Dendritic cell treated with granulocyte-macrophage colony-stimulating factor and Interleukin-4, amounts not matched to agents 40 ng/mL and 50 ng/mL, for 4 days (primary cell): ENCODE data around the gene GABRR3.
A peak's percentile ranks its signal among the peaks of the same experiment; 100 is the strongest.

ENCODE experiments used
- H3K27ac Mint-ChIP-seq: one replicate; pipeline ENCODE4 v1.8.0; 2022; ENCODE audit warnings: mild to moderate bottlenecking, mixed read lengths
- H3K27me3 Mint-ChIP-seq: one replicate; pipeline ENCODE4 v1.8.0; 2022; ENCODE audit warnings: mild to moderate bottlenecking, mixed read lengths
- H3K36me3 Mint-ChIP-seq: one replicate; pipeline ENCODE4 v1.8.0; 2022; ENCODE audit warnings: low read depth, mixed read lengths
- H3K4me1 Mint-ChIP-seq: one replicate; pipeline ENCODE4 v1.8.0; 2022; ENCODE audit warnings: low read depth, mixed read lengths
- H3K4me3 Mint-ChIP-seq: one replicate; pipeline ENCODE4 v1.8.0; 2022; ENCODE audit warnings: mild to moderate bottlenecking, moderate library complexity, mixed read lengths
- H3K9me3 Mint-ChIP-seq: one replicate; pipeline ENCODE4 v1.8.0; 2022; ENCODE audit warnings: mixed read lengths
- intact Hi-C: fragments of 100-400 bp; cut with micrococcal nuclease; formaldehyde crosslinking; loops from one replicate; pipeline ENCODE4 v1.15.0; 2022

GABRR3 gene

DNA sequence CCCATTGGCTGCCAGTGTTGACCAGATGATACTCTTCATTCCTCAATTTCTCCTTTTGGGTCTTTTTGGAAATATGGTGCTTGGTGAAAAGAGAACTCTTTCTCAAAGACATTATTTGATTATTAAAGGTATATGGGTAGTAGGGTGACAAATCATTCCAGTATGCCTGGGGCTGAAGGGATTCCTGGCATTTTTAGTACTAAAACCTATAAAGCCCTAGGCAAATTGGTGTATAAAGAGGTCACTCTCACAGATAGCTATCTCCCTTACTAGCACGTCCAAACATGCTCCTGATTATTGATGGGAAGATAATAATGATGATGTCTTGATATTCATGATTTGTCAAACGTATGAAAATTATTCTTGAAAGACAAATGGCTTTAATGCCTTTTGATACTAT, 1.1 kb downstream of the GABRR3 start:
- Mint-ChIP-seq H3K36me3 (no peaks in the 10 kb centered on the region), H3K4me3 (no peak overlapping the region), H3K9me3 (no peaks in the 10 kb centered on the region), H3K4me1 (peaks cover 4% of the 10 kb centered on the region), H3K27me3 (peaks cover 10% of the 10 kb centered on the region), H3K27ac (no peak overlapping the region)
- intact Hi-C loops, result no loop called here

DNA sequence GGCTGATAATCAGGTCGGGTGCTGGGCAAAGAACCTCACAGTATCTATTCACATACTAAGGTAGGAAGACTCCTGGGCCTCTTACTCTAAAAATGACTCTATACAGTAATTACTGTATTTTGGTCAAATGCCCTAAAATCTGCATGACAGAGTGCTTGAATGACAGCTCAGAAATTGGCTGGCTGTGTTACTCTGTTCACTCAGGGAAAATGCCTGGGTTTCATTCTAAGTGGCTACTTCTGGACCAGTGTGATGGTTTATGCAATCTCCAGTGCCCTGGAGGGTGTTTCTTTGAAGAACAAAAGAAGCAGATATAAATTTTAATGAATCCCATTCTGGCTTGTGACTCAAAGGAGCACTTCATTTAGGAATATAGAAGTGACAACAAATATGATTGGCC, 2.2 kb downstream of the GABRR3 start:
- Mint-ChIP-seq H3K4me3 (no peak overlapping the region), H3K36me3 (no peaks in the 10 kb centered on the region), H3K9me3 (no peaks in the 10 kb centered on the region), H3K4me1 (peaks cover 5% of the 10 kb centered on the region), H3K27ac (no peak overlapping the region), H3K27me3 (peaks cover 9% of the 10 kb centered on the region)
- intact Hi-C loops, result no loop called here

DNA sequence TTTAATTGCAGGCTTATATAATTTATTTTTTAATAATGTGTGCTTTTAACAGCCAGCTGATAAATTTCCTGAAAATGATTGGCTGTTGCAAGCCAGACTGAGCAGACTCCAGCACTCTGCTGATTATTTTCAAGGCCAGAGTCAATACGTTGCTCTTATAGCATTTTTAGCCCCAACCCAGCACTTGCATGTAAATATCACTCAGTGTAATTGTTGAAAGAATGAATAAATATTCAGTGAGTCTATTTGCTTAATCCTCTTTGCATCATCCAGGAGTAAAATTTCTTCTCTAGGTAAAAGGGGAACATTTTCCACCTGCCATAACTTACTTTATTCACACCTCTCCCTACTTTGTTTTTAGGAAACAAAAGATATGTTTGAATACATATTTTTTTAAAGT, 2.9 kb downstream of the GABRR3 start:
- H3K4me1 Mint-ChIP-seq, result peaks cover 5% of the 10 kb centered on the region
- H3K4me3 Mint-ChIP-seq, result no peak overlapping the region
- H3K36me3 Mint-ChIP-seq, result no peaks in the 10 kb centered on the region
- H3K27ac Mint-ChIP-seq, result no peak overlapping the region
- peaks cover 6% of the 10 kb centered on the region for H3K27me3 Mint-ChIP-seq
- no peaks in the 10 kb centered on the region for H3K9me3 Mint-ChIP-seq
- intact Hi-C loops, result no loop called here

DNA sequence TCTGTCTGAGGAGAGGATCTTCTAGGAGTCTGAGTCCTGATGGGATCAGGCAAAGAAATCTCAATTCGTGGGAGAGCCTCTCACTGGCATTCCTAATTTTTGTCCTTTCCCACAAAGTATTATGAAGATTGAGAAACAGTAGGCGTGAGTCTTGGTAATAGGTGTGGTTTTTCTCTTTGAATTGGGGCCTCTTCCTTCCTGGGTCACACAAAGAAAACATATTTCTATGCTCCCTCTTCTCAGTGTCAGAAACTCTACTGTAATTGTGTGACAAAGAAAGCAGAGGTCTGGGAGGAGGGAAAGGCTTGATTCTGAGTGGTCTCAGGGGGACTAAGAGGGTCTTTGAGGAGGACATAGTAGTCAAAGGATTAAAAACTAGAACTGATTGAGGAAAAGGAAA, 6.0 kb downstream of the GABRR3 start:
- Mint-ChIP-seq H3K36me3 (no peaks in the 10 kb centered on the region), H3K9me3 (no peaks in the 10 kb centered on the region), H3K27me3 (no peaks in the 10 kb centered on the region), H3K4me1 (peaks cover 5% of the 10 kb centered on the region), H3K27ac (no peak overlapping the region), H3K4me3 (no peak overlapping the region)
- intact Hi-C loops, result no loop called here

DNA sequence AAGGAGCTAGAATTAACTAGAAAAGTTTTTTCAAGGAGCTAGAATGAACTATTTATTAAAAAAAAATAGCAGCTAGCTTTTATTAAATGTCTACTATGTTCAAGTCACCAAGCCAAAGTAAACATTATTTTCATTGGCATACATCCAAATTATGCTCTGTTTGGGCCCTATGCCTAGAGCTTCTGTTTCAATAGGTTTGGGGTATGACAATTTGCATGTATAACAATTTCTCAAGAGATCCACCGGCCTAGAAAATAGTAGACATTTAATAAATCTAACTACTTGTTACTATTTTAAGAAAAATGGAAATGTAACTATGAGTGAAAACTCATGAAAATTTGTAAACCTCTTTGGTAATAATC, 8.0 kb downstream of the GABRR3 start:
- Mint-ChIP-seq H3K27ac (no peak overlapping the region), H3K36me3 (no peaks in the 10 kb centered on the region), H3K9me3 (no peaks in the 10 kb centered on the region), H3K4me1 (peaks cover 11% of the 10 kb centered on the region), H3K4me3 (no peak overlapping the region), H3K27me3 (no peaks in the 10 kb centered on the region)
- intact Hi-C loops, result no loop called here

DNA sequence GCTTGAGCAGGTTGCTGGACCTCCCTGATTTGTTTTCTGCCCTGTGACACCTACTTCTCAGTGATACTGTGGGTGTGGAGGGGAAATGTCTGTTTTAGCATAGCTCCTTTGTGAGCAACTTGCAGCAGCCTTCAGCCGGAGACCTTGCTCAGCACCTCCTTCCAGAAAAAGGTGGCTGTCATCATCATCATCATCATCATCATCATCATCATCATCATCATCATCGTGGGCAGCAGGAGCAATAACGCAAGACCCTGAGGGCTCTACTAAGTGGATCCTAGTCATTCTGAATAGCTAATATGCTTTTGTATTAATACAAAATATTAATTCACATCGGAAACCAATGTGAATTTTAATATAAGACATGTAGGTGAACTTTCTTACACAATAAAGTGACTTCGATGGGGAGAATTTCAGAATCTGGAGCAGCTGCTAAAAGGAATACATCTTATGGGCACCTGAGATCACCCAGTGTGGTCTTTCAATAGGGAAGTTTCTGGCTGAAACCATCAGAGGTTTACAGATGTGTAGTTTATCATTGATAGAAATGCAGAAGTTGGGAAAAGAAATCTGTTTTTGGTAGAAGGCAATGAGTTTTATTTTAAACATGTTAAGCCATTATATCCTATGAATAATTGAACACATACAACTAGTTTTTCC, 8.6 kb downstream of the GABRR3 start:
- Mint-ChIP-seq H3K27me3 (no peaks in the 10 kb centered on the region), H3K4me1 (peaks cover 11% of the 10 kb centered on the region), H3K27ac (no peak overlapping the region), H3K4me3 (no peak overlapping the region), H3K9me3 (no peaks in the 10 kb centered on the region), H3K36me3 (no peaks in the 10 kb centered on the region)
- intact Hi-C loops, result no loop called here

DNA sequence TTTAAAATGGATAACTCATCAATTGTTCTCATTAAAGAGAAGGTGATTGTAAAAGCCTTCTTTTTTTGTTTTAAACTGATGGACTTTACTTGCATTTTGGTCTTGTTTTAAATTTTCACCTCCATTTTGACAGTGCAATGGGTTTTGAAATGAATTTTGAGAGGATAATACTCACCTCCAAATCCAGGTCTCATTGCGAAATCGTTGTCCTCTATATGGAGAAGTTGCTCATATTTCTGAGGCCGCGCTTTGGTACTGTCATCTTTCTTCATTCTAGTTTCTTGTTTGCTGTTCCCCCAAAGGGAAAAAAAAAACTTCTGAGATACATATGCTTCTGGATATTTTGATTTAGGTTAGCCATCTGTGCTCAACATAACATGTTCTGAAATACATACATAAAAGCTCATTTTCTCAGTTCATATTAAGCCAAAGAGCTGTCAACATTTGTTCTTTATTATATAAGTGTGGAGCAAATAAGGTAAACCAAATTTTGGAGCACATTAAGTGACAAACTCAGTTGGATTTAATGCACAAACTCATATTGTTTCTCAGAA, 9.6 kb downstream of the GABRR3 start:
- H3K4me3 Mint-ChIP-seq, result no peak overlapping the region
- H3K27me3 Mint-ChIP-seq, result no peaks in the 10 kb centered on the region
- no peaks in the 10 kb centered on the region for H3K36me3 Mint-ChIP-seq
- peaks cover 11% of the 10 kb centered on the region for H3K4me1 Mint-ChIP-seq
- H3K27ac Mint-ChIP-seq, result no peak overlapping the region
- intact Hi-C loops, result no loop called here
- no peaks in the 10 kb centered on the region for H3K9me3 Mint-ChIP-seq

DNA sequence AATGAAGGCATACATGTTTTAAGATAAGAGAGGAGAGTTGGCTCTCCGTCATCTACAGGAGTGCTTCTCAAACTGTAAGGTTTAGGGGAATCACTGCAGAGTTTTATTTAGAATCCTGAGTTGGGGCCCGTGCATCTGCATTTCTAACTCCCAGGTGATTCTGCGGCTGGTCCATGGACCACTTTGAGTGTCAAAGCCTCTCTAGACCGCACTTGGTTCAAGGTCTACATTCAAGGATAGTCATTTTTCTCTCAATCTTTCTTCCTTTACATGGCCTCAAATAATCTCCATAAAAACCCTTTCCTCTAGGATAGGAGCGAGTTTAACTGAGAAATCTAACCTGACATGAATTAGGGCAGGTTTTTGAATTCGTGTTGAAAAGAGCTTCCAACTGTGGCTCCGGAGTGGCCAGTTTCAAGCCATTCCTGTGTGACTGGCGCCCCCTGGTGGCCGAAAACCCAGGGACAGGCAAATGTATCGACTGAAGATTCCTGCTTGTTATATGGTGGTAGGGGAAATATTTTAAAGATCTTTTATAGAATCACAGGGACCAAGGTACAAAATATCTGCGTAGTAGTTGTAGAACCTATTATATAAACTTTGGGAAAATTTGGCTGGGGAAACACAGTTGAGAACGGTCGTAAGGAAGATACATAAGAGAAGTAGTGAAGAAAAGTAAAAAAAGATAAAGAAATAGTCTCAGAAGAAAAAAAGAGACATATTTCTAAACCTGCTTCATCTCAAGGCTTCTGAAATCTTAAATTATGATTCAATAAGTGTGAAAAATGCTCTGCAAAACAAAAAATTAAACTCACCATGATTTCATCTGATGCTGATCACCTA, 11.9 kb downstream of the GABRR3 start:
- Mint-ChIP-seq H3K9me3 (no peaks in the 10 kb centered on the region), H3K4me1 (peaks cover 5% of the 10 kb centered on the region), H3K27me3 (no peaks in the 10 kb centered on the region), H3K36me3 (no peaks in the 10 kb centered on the region), H3K4me3 (no peak overlapping the region), H3K27ac (no peak overlapping the region)
- intact Hi-C loops, result loop anchor here (1.0 kb wide), 1 partner anchor 230 kb away; no protein-coding TSS in a partner anchor

DNA sequence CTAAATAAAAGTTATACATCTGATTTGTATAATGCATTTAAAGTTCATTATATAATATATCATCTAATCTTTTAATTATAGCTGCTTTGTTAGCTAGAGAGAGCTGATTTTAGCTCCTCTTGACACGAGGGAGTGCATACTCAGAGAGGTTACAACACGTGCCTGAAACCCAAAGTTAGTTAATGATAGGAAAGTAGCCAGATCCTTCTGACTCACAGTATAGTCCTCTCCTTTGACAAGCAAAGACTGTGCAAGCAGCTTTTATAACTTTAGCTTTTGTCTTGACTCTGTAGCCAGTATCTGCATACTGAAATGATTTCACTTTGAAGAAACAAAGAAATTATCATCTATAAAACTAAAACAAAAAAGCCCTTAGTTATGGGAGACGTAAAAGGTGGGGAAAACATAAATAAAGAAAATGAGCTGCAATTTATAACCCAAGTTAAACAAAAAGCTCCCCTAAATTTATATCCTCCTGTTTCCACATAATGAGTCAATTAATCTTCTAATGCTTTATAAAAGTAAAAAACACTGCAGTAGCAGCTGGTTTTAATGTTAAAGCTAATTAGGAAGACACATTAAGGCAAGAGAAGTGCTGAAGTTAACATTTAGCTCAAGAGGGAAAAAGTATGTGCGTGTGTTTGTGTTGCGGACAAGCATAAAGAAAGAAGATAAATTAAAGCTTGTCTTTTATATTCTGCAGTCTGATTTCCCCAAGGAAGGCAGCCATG, 13.1 kb downstream of the GABRR3 start:
- no peak overlapping the region for H3K27ac Mint-ChIP-seq
- no peak overlapping the region for H3K4me3 Mint-ChIP-seq
- H3K27me3 Mint-ChIP-seq, result no peaks in the 10 kb centered on the region
- peaks cover 5% of the 10 kb centered on the region for H3K4me1 Mint-ChIP-seq
- intact Hi-C loops, result no loop called here
- H3K36me3 Mint-ChIP-seq, result no peaks in the 10 kb centered on the region
- no peaks in the 10 kb centered on the region for H3K9me3 Mint-ChIP-seq

DNA sequence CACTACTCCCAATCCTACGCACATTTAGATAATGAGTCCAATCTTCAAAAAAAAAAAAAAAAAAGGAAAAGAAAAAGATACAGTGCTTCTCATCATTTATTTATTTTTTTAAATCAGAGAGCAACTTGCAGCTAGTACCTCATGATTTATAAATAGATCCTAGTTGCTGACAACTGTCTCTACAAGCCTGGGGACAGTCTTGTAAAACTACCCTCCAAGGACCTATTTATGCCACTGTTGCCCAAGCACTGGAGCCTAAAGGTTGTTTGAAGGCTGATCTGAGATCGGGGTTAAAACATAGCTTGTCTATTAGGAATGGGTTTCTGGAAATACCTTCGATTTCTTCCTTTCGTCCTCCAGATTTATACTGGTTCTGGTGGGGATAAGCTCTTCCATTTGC, 14.7 kb downstream of the GABRR3 start:
- intact Hi-C loops, result no loop called here
- H3K36me3 Mint-ChIP-seq, result no peaks in the 10 kb centered on the region
- H3K4me1 Mint-ChIP-seq, result peaks cover 5% of the 10 kb centered on the region
- H3K27ac Mint-ChIP-seq, result no peak overlapping the region
- H3K27me3 Mint-ChIP-seq, result no peaks in the 10 kb centered on the region
- no peaks in the 10 kb centered on the region for H3K9me3 Mint-ChIP-seq
- no peak overlapping the region for H3K4me3 Mint-ChIP-seq

DNA sequence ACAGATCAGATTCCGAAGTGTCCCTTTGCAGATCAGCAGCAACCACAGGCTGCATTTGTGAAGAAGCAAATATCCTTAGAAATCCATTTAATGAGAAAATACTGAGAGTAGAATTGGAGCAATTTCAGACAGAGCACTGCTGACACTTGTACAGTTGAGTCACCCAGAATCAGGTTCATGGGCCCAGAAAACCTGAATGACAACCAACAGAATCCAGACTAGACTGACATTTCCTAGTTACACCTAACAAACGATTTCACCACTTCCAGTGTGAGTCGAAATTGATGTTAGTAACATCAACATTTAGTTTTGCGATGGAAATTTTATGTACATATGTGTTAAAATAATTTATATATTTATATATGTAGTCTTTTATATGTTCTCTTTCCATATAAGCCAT, 16.8 kb downstream of the GABRR3 start:
- peaks cover 17% of the 10 kb centered on the region for H3K4me1 Mint-ChIP-seq
- no peak overlapping the region for H3K4me3 Mint-ChIP-seq
- no peaks in the 10 kb centered on the region for H3K9me3 Mint-ChIP-seq
- H3K36me3 Mint-ChIP-seq, result no peaks in the 10 kb centered on the region
- no peaks in the 10 kb centered on the region for H3K27me3 Mint-ChIP-seq
- H3K27ac Mint-ChIP-seq, result no peak overlapping the region
- intact Hi-C loops, result no loop called here

DNA sequence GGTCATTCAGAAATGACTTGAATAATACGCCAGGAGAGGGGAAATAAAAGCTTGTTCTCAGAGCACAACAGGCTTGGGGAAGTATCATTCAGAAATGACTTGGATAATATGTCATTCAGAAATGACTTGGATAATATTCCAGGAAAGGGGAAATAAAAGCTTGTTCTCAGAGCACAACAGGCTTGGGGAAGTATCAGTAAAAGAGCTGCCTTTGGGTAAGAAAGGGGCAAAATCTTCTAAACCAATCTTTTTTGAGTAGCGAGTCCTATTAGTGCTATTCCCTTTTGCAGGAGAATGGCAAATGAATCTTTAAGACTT, 20.9 kb downstream of the GABRR3 start:
- Mint-ChIP-seq H3K36me3 (no peaks in the 10 kb centered on the region), H3K4me1 (peaks cover 26% of the 10 kb centered on the region), H3K4me3 (no peak overlapping the region), H3K27ac (peak overlapping the region; percentile 78), H3K27me3 (no peaks in the 10 kb centered on the region), H3K9me3 (no peaks in the 10 kb centered on the region)
- intact Hi-C loops, result loop anchor here (5.0 kb wide), 2 partner anchors 42 to 112 kb away; partner anchors contain the start of gene RIOX2

DNA sequence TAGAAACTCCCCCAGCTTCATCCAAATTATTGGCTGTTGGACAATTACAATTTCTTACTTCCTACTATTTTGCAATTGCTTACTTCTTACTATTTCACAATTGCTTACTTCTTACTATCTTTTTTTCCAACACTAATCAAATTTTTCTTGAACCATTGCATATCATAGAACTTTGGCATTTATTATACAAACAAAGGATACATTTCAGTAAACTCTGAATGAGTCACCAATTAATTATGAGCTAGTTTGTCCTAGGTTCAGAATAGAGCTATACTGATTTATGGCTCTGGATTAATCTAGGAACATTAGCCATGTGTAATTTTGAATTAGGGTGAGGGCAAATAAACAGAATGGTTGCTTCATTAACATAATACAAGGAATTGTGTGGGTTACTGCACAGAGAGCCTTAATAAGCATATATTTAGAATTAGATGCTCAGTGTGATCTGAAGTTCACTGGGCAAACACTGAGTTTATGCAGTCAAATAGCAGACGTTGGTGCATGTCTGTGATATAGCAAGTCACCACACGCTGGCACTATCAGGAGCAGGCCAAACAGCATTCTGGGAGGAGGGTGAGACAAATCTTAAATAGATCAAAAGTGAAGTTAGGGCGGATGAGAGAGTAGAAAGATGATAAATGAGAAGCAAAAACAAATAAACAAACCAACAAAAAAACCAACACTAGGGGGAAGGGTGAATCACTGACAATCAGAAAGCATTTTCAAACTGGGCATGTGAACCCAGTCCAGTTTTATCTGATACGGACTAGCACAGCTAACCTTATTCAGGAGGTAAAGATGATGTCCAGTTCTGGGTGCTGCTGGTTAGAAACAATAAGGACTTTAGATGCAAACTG, 21.5 kb downstream of the GABRR3 start:
- intact Hi-C loops, result loop anchor here (5.0 kb wide), 2 partner anchors 41 to 111 kb away; partner anchors contain the start of gene RIOX2
- Mint-ChIP-seq H3K27ac (peak overlapping the region; percentile 78), H3K9me3 (no peaks in the 10 kb centered on the region), H3K27me3 (no peaks in the 10 kb centered on the region), H3K4me1 (peaks cover 26% of the 10 kb centered on the region), H3K4me3 (peak overlapping the region; percentile 2), H3K36me3 (no peaks in the 10 kb centered on the region)
